ENCODE data around the gene KCTD2. TPM values are rescaled to one million over a fixed set of nuclear protein-coding genes. Genes with fewer than 3 reads are reported as not detected.
A peak's percentile ranks its signal among the peaks of the same experiment; 100 is the strongest.
"Not testable (repeated sequence)": the region's sequence is repeated elsewhere in the genome, so short reads cannot be mapped to it uniquely, and the experiment has no call there.

Gene KCTD2
- total RNA-seq, 1 experiment from 2014 or later = 34.9 TPM

- Histone ChIP-seq H3K9me3 (ENCODE audit: control insufficient read depth, insufficient read depth, low read depth, low read length) (no peaks in the 10 kb centered on the region), H3K27ac (ENCODE audit: low read length) (no peak overlapping the region), H3K4me1 (ENCODE audit: control insufficient read depth, insufficient read depth, low read length) (no peaks in the 10 kb centered on the region), H3K27me3 (ENCODE audit: control insufficient read depth, insufficient read depth, low read length) (no peaks in the 10 kb centered on the region), H3K4me3 (ENCODE audit: low read depth in 2 of 2, low read length in 2 of 2) (no peak overlapping the region), H3K36me3 (ENCODE audit: control insufficient read depth, insufficient read depth, low read length) (no peaks in the 10 kb centered on the region)
- BruUV-seq (replicated peaks) = no TSS peak
- intact Hi-C loops (cut with micrococcal nuclease; ENCODE audit: unreplicated experiment) (loop anchor here (2.0 kb wide), 1 partner anchor 35 kb away; no protein-coding TSS in a partner anchor), in situ Hi-C loops (cut with HindIII; ENCODE audit: low pct_unique_long_range_greater_than_20kb, low sequenced_read_pairs) (no loop called here)
- DNase-seq (ENCODE audit: low read depth, low spot score) (no peak), ATAC-seq (peak; percentile 79)
- TF ChIP-seq REST (IDR thresholded peaks at IDR 0.05; ENCODE audit: insufficient read depth in 1 of 2, low read depth in 2 of 2, low read length in 1 of 2) (no peak), CTCF (IDR thresholded peaks at IDR 0.05) (no peak), POLR2AphosphoS5 (IDR thresholded peaks at IDR 0.05; ENCODE audit: low read depth, low read length) (no peak), SIN3A (IDR thresholded peaks at IDR 0.05; ENCODE audit: borderline replicate concordance, insufficient read depth, low read depth, low read length) (no peak), TCF7L2 (IDR thresholded peaks at IDR 0.05; ENCODE audit: low read depth, low read length) (no peak)
- CTCF ChIA-PET = interaction anchor here (0.6 to 2.8 kb wide), 7 partner anchors 10 to 170 kb away, joined by 3 to 13 read pairs (median 6); partner anchors contain the start of gene SLC16A5
- POLR2A ChIA-PET = no interaction called here
These were observed 22.8 kb downstream of the KCTD2 start for GRCh38 chr17:75069783-75070182.

GRCh38 chr17:75071478-75072271, 24.6 kb downstream of the KCTD2 start:
- H3K4me3 ChIP-seq (ENCODE audit: low read depth in 2 of 2, low read length in 2 of 2); DNase-seq (ENCODE audit: low read depth, low spot score); in situ Hi-C loops (cut with HindIII; ENCODE audit: low pct_unique_long_range_greater_than_20kb, low sequenced_read_pairs); ATAC-seq; H3K36me3 ChIP-seq (ENCODE audit: control insufficient read depth, insufficient read depth, low read length); POLR2A ChIA-PET; H3K27me3 ChIP-seq (ENCODE audit: control insufficient read depth, insufficient read depth, low read length); H3K4me1 ChIP-seq (ENCODE audit: control insufficient read depth, insufficient read depth, low read length); H3K9me3 ChIP-seq (ENCODE audit: control insufficient read depth, insufficient read depth, low read depth, low read length); H3K27ac ChIP-seq (ENCODE audit: low read length); BruUV-seq (replicated peaks): not testable (repeated sequence)
- CTCF ChIA-PET = interaction anchor here (0.9 kb wide), 1 partner anchor 17 kb away, joined by 7 read pairs; no protein-coding TSS in a partner anchor
- intact Hi-C loops (cut with micrococcal nuclease; ENCODE audit: unreplicated experiment) = loop anchor here (2.0 kb wide), 1 partner anchor 33 kb away; no protein-coding TSS in a partner anchor

- CTCF ChIA-PET = interaction anchor here (0.7 to 1.3 kb wide), 4 partner anchors 11 to 41 kb away, joined by 4 to 9 read pairs (median 7); no protein-coding TSS in a partner anchor
- H3K9me3 ChIP-seq (ENCODE audit: control insufficient read depth, insufficient read depth, low read depth, low read length); DNase-seq (ENCODE audit: low read depth, low spot score); POLR2A ChIA-PET; in situ Hi-C loops (cut with HindIII; ENCODE audit: low pct_unique_long_range_greater_than_20kb, low sequenced_read_pairs); H3K27ac ChIP-seq (ENCODE audit: low read length); H3K27me3 ChIP-seq (ENCODE audit: control insufficient read depth, insufficient read depth, low read length); intact Hi-C loops (cut with micrococcal nuclease; ENCODE audit: unreplicated experiment); BruUV-seq (replicated peaks); H3K4me1 ChIP-seq (ENCODE audit: control insufficient read depth, insufficient read depth, low read length); ATAC-seq; H3K4me3 ChIP-seq (ENCODE audit: low read depth in 2 of 2, low read length in 2 of 2); H3K36me3 ChIP-seq (ENCODE audit: control insufficient read depth, insufficient read depth, low read length): not testable (repeated sequence)
These were observed 25.9 kb downstream of the KCTD2 start for GRCh38 chr17:75072909-75073308.

Data from Panc1 (cell line).